ENCODE data around the gene SEL1L3. TPM values are rescaled to one million over a fixed set of nuclear protein-coding genes. Genes with fewer than 3 reads are reported as not detected.

Gene SEL1L3
- total RNA-seq, 2 experiments from 2014 or later: 180 to 313 TPM

DNA sequence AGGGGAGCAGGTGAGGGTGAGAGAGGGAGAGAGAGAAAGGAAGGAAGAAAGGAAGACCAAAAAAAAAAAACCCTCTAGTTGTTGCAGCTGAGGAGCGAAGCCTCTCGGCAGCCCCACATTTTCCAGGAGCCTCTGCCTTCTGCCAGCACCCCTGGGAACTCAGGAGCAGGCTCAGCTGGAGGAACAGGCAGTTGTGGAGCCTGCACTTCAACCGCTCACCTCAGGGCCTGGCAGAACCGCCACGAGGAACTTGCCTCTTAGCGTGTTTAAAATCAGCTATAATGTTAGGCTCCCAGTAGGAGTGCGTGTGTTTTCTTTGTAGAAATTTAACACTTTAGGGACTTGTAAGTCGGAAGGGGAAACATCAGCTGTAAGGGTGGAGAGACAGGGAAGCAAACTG lies 65.7 kb downstream of the SEL1L3 start:
- Histone ChIP-seq H4K20me1 (ENCODE audit: insufficient read depth, low read length) (no peaks in the 10 kb centered on the region), H3K9me3 (ENCODE audit: low read length) (no peaks in the 10 kb centered on the region), H3K79me2 (ENCODE audit: insufficient read depth, low read depth, low read length) (no peaks in the 10 kb centered on the region), H3K27ac (ENCODE audit: low read depth, low read length, poor library complexity, severe bottlenecking) (no peak overlapping the region), H3K4me1 (ENCODE audit: insufficient read depth, low read length, poor library complexity, severe bottlenecking) (no peaks in the 10 kb centered on the region), H3K9me2 (ENCODE audit: insufficient read depth, low read length) (no peaks in the 10 kb centered on the region), H3K36me3 (ENCODE audit: insufficient read depth, low read length) (peaks cover 99% of the 10 kb centered on the region), H3K4me3 (ENCODE audit: low read depth, low read length, poor library complexity, severe bottlenecking) (no peak overlapping the region), H2AFZ (ENCODE audit: low read length) (no peak overlapping the region), H3K4me2 (ENCODE audit: low read length) (no peak overlapping the region)
- ChIA-PET POLR2A (no interaction called here), CTCF (ENCODE audit: unreplicated experiment) (no interaction called here)
- TF ChIP-seq EZH2phosphoT487 (IDR thresholded peaks at IDR 0.05; ENCODE audit: borderline replicate concordance, low read depth, low read length): no peak
- TF ChIP-seq, protein P1, sequence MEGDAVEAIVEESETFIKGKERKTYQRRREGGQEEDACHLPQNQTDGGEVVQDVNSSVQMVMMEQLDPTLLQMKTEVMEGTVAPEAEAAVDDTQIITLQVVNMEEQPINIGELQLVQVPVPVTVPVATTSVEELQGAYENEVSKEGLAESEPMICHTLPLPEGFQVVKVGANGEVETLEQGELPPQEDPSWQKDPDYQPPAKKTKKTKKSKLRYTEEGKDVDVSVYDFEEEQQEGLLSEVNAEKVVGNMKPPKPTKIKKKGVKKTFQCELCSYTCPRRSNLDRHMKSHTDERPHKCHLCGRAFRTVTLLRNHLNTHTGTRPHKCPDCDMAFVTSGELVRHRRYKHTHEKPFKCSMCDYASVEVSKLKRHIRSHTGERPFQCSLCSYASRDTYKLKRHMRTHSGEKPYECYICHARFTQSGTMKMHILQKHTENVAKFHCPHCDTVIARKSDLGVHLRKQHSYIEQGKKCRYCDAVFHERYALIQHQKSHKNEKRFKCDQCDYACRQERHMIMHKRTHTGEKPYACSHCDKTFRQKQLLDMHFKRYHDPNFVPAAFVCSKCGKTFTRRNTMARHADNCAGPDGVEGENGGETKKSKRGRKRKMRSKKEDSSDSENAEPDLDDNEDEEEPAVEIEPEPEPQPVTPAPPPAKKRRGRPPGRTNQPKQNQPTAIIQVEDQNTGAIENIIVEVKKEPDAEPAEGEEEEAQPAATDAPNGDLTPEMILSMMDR (conservative IDR thresholded peaks at IDR 0.05; ENCODE audit: low read length): no peak
- intact Hi-C loops (cut with micrococcal nuclease; ENCODE audit: unreplicated experiment): no loop called here
- no peak for DNase-seq (ENCODE audit: low spot score)
- no TSS peak for BruUV-seq (replicated peaks)

DNA sequence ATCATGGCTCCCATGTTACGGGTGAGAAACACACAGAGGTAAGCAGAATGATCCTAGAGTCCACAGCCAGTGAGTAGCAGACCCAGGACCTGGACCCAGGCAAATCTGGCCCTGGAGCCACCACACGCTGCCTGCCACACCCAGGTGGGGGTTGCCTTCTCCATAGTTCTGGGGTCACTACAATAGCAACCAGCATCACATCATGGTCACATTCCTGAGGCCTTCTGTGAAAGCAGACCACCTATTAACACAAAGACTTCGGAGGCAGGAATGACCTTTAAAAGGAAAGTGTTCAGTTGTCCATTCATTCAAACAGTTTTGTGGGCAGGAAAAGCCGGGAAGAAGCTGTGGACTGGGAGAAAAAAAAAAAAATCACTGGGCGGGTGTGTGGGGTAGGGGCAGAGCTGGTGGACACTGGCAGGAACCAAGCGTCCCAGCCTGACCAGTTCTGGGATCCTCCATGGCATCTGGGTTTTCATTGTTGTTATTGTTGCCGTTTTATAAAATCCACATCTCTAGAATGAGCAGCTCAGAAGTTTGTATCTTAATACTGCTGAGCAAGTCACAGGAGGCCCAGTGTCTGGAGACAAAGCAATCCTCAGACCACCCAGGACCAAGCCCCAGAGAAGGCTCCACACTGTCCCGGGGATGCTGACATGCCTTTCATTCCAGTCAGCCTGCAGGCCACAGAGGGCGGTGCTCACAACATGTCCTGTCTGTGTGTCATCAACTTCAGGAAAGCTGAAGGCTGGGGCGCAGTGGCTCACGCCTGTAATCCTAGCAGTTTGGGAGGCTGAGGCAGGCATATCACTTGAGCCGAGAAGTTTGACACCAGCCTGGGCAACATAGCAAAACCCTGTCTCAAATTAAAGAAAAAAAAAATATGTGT lies 67.0 kb downstream of the SEL1L3 start:
- DNase-seq (ENCODE audit: low spot score): no peak
- H3K79me2 ChIP-seq (ENCODE audit: insufficient read depth, low read depth, low read length): no peaks in the 10 kb centered on the region
- no peak overlapping the region for H2AFZ ChIP-seq (ENCODE audit: low read length)
- H3K9me3 ChIP-seq (ENCODE audit: low read length): no peaks in the 10 kb centered on the region
- H3K4me3 ChIP-seq (ENCODE audit: low read depth, low read length, poor library complexity, severe bottlenecking): no peak overlapping the region
- no peak overlapping the region for H3K27ac ChIP-seq (ENCODE audit: low read depth, low read length, poor library complexity, severe bottlenecking)
- H3K4me1 ChIP-seq (ENCODE audit: insufficient read depth, low read length, poor library complexity, severe bottlenecking): no peaks in the 10 kb centered on the region
- H3K9me2 ChIP-seq (ENCODE audit: insufficient read depth, low read length): no peaks in the 10 kb centered on the region
- H3K36me3 ChIP-seq (ENCODE audit: insufficient read depth, low read length): peaks cover 99% of the 10 kb centered on the region
- no peaks in the 10 kb centered on the region for H4K20me1 ChIP-seq (ENCODE audit: insufficient read depth, low read length)
- CTCF ChIA-PET (ENCODE audit: unreplicated experiment): no interaction called here
- intact Hi-C loops (cut with micrococcal nuclease; ENCODE audit: unreplicated experiment): no loop called here
- no peak overlapping the region for H3K4me2 ChIP-seq (ENCODE audit: low read length)
- TF ChIP-seq EZH2phosphoT487 (IDR thresholded peaks at IDR 0.05; ENCODE audit: borderline replicate concordance, low read depth, low read length): no peak
- TF ChIP-seq, protein P1 (conservative IDR thresholded peaks at IDR 0.05; ENCODE audit: low read length): no peak
- POLR2A ChIA-PET: interaction anchor here (0.8 kb wide), 1 partner anchor 18 kb away, joined by 4 read pairs; no protein-coding TSS in a partner anchor
- no TSS peak for BruUV-seq (replicated peaks)

DNA sequence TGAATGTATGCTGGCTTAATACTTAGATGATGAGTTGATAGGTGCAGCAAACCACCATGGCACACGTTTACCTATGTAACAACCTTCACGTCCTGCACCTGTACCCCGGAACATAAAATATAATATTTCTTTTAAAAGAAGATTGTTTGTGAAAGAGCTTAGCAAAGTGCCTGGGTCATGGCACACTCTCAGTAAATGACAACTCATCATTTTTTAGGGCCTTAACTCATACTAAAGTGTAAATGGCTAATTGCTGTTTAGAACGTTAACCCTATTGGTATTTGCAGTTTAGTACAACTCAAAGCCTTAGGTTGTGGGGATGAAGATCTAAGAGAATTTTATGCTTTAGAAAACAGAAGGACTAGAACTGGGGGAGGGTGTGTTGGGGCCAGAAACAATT lies 67.7 kb downstream of the SEL1L3 start:
- no peaks in the 10 kb centered on the region for H3K4me1 ChIP-seq (ENCODE audit: insufficient read depth, low read length, poor library complexity, severe bottlenecking)
- no peak overlapping the region for H3K4me2 ChIP-seq (ENCODE audit: low read length)
- H2AFZ ChIP-seq (ENCODE audit: low read length): no peak overlapping the region
- intact Hi-C loops (cut with micrococcal nuclease; ENCODE audit: unreplicated experiment): no loop called here
- H3K79me2 ChIP-seq (ENCODE audit: insufficient read depth, low read depth, low read length): no peaks in the 10 kb centered on the region
- no peak for TF ChIP-seq EZH2phosphoT487 (IDR thresholded peaks at IDR 0.05; ENCODE audit: borderline replicate concordance, low read depth, low read length)
- TF ChIP-seq, protein P1 (conservative IDR thresholded peaks at IDR 0.05; ENCODE audit: low read length): no peak
- H3K9me2 ChIP-seq (ENCODE audit: insufficient read depth, low read length): no peaks in the 10 kb centered on the region
- H3K27ac ChIP-seq (ENCODE audit: low read depth, low read length, poor library complexity, severe bottlenecking): no peak overlapping the region
- H3K36me3 ChIP-seq (ENCODE audit: insufficient read depth, low read length): peaks cover 97% of the 10 kb centered on the region
- no peak for DNase-seq (ENCODE audit: low spot score)
- ChIA-PET CTCF (ENCODE audit: unreplicated experiment) (no interaction called here), POLR2A (interaction anchor here (0.8 kb wide), 1 partner anchor 17 kb away, joined by 4 read pairs; no protein-coding TSS in a partner anchor)
- no peaks in the 10 kb centered on the region for H3K9me3 ChIP-seq (ENCODE audit: low read length)
- no TSS peak for BruUV-seq (replicated peaks)
- no peaks in the 10 kb centered on the region for H4K20me1 ChIP-seq (ENCODE audit: insufficient read depth, low read length)
- H3K4me3 ChIP-seq (ENCODE audit: low read depth, low read length, poor library complexity, severe bottlenecking): no peak overlapping the region

Measured in OCI-LY7 (cell line).